HG02623 (cell line): ENCODE results near the gene TMEM168.

Experiments used
- ATAC-seq: cut with Tn5 transposase; IDR thresholded peaks from one replicate; pipeline ENCODE4 v1.9.1; 2021; ENCODE audit warnings: moderate library complexity; ENCODE audit not compliant: unreplicated experiment

TMEM168 gene

GRCh38 chr7:112726076-112726475 lies 64.1 kb downstream of the TMEM168 start:
- ATAC-seq = no peak

GRCh38 chr7:112723416-112723815 lies 66.8 kb downstream of the TMEM168 start:
- ATAC-seq = no peak

- ATAC-seq = no peak
Observed at GRCh38 chr7:112721366-112721765, 68.8 kb downstream of the TMEM168 start.

GRCh38 chr7:112715525-112715924 lies 74.7 kb downstream of the TMEM168 start:
- no peak for ATAC-seq

- no peak for ATAC-seq
Observed at GRCh38 chr7:112714917-112715316, 75.3 kb downstream of the TMEM168 start.
